A172 (cell line): Measurements from ENCODE around the gene SLC39A6. TPM values are rescaled to one million over a fixed set of nuclear protein-coding genes. Genes with fewer than 3 reads are reported as not detected.
"Not testable (repeated sequence)": the region's sequence is repeated elsewhere in the genome, so short reads cannot be mapped to it uniquely, and the experiment has no call there.

Source experiments
- DNase-seq: peaks from one replicate; pipeline ENCODE4 v3.0.0-alpha.2; 2015; ENCODE audit warnings: low spot score
- total RNA-seq: library from RNA; depleted of rRNA; stranded (reverse); fragments of >200 nt; shearing (Covaris generic); gene quantifications from 2 replicates; pipeline ENCODE4 v1.2.3, GENCODE V29; 2014

Gene SLC39A6
- total RNA-seq, 1 experiment from 2014 or later, result 176 TPM

- DNase-seq, result no peak
These were observed 32.2 kb downstream of the SLC39A6 start for GRCh38 chr18:36096955-36097354.

GRCh38 chr18:36095936-36096519 is 33.1 kb downstream of the SLC39A6 start:
- peak; percentile 42 for DNase-seq

- no peak for DNase-seq
These were observed 34.7 kb downstream of the SLC39A6 start for GRCh38 chr18:36094431-36094830.

- DNase-seq, result not testable (repeated sequence)
These were observed 37.0 kb downstream of the SLC39A6 start for GRCh38 chr18:36092116-36092515.

- no peak for DNase-seq
These were observed 40.1 kb downstream of the SLC39A6 start for GRCh38 chr18:36089001-36089400.

GRCh38 chr18:36088256-36088655 is 40.9 kb downstream of the SLC39A6 start:
- DNase-seq, result no peak

- DNase-seq, result no peak
These were observed 43.0 kb downstream of the SLC39A6 start for GRCh38 chr18:36086186-36086585.

- no peak for DNase-seq
These were observed 43.9 kb downstream of the SLC39A6 start for GRCh38 chr18:36085195-36085594.

GRCh38 chr18:36083729-36084128 is 45.4 kb downstream of the SLC39A6 start:
- no peak for DNase-seq

GRCh38 chr18:36081118-36081517 is 48.0 kb downstream of the SLC39A6 start:
- not testable (repeated sequence) for DNase-seq

GRCh38 chr18:36078751-36079529 is 50.2 kb downstream of the SLC39A6 start:
- DNase-seq, result no peak

GRCh38 chr18:36077764-36078163 is 51.4 kb downstream of the SLC39A6 start:
- DNase-seq, result not testable (repeated sequence)

- peak; percentile 22 for DNase-seq
These were observed 53.1 kb downstream of the SLC39A6 start for GRCh38 chr18:36075862-36076587.

- no peak for DNase-seq
These were observed 54.7 kb downstream of the SLC39A6 start for GRCh38 chr18:36074435-36074834.

GRCh38 chr18:36073676-36074075 is 55.5 kb downstream of the SLC39A6 start:
- no peak for DNase-seq

- DNase-seq, result not testable (repeated sequence)
These were observed 56.7 kb downstream of the SLC39A6 start for GRCh38 chr18:36072406-36072805.

- DNase-seq, result peak; percentile 90
These were observed 61.8 kb downstream of the SLC39A6 start, which contains the start of gene RPRD1A for GRCh38 chr18:36067055-36067957. RPRD1A (minus strand) TSS chr18:36067559; CDS start chr18:36067404, 155 bp downstream.

GRCh38 chr18:36066686-36067054 is 62.5 kb downstream of the SLC39A6 start:
- DNase-seq, result peak; percentile 7

- no peak for DNase-seq
These were observed 63.1 kb downstream of the SLC39A6 start for GRCh38 chr18:36066001-36066400.

- not testable (repeated sequence) for DNase-seq
These were observed 64.4 kb downstream of the SLC39A6 start for GRCh38 chr18:36064809-36065079.

- no peak for DNase-seq
These were observed 64.9 kb downstream of the SLC39A6 start for GRCh38 chr18:36064027-36064808.
